Suprapubic skin (tissue), 4 donors: Measurements from ENCODE around the gene RWDD1. TPM values are rescaled to one million over a fixed set of nuclear protein-coding genes. Genes with fewer than 3 reads are reported as not detected.
"Not testable (repeated sequence)": the region's sequence is repeated elsewhere in the genome, so short reads cannot be mapped to it uniquely, and the experiment has no call there.

Experiments used
- DNase-seq, 2 donors: peaks; one replicate each; pipeline ENCODE4 v3.0.0-alpha.2; 2019; ENCODE audit warnings: low spot score in 2 of 2
- H3K27ac ChIP-seq: fragments of 200-600 bp; sonication (generic); one replicate; pipeline ENCODE4 v1.5.1; 2019
- H3K27me3 ChIP-seq: fragments of 200-600 bp; sonication (generic); one replicate; pipeline ENCODE4 v1.5.1; 2019
- H3K36me3 ChIP-seq: fragments of 200-600 bp; sonication (generic); one replicate; pipeline ENCODE4 v1.5.1; 2019
- H3K4me1 ChIP-seq: fragments of 200-600 bp; sonication (generic); one replicate; pipeline ENCODE4 v1.5.1; 2019
- H3K4me3 ChIP-seq: fragments of 200-600 bp; sonication (generic); one replicate; pipeline ENCODE4 v1.5.1; 2019; ENCODE audit warnings: mild to moderate bottlenecking
- H3K9me3 ChIP-seq: fragments of 200-600 bp; sonication (generic); one replicate; pipeline ENCODE4 v1.5.1; 2019
- EP300 ChIP-seq: sonication (generic); formaldehyde crosslinking; IDR thresholded peaks from one replicate; pipeline ENCODE4 v1.6.1; 2017; ENCODE audit warnings: antibody characterized with exemption
- POLR2A ChIP-seq, 2 donors: fragments of 450-650 bp; IDR thresholded peaks; one replicate each; pipeline ENCODE4 v1.6.1; 2017; ENCODE audit warnings: antibody characterized with exemption in 2 of 2, mild to moderate bottlenecking in 2 of 2, moderate library complexity in 2 of 2
- POLR2AphosphoS5 ChIP-seq, 3 donors: sonication (generic); formaldehyde crosslinking; IDR thresholded peaks; one replicate each; pipeline ENCODE4 v1.6.1; 2017; ENCODE audit warnings: antibody characterized with exemption in 3 of 3
- WGBS: methylation state at CpG from one replicate; pipeline ENCODE4 v1.1.5; 2018; 5-methylcytosine and 5-hydroxymethylcytosine counted together
- total RNA-seq, 4 donors: library from RNA; depleted of rRNA; stranded (reverse); fragments of >200 nt; gene quantifications; one replicate each; pipeline ENCODE4 v1.1.0, GENCODE V29; 2016
- TF ChIP-seq, protein P1 (sequence below), 2 donors: fragments of 200-600 bp in 1 of 2; fragments of 450-650 bp in 1 of 2; sonication (generic) in 1 of 2; IDR thresholded peaks; one replicate each; pipeline ENCODE4 v1.5.1; 2016 to 2019; ENCODE audit warnings: antibody characterized with exemption in 2 of 2, mild to moderate bottlenecking in 1 of 2, moderate library complexity in 1 of 2

RWDD1 gene
- total RNA-seq, 4 donors from 2014 or later: 24.6 to 38.1 (median 27.1) TPM

DNA sequence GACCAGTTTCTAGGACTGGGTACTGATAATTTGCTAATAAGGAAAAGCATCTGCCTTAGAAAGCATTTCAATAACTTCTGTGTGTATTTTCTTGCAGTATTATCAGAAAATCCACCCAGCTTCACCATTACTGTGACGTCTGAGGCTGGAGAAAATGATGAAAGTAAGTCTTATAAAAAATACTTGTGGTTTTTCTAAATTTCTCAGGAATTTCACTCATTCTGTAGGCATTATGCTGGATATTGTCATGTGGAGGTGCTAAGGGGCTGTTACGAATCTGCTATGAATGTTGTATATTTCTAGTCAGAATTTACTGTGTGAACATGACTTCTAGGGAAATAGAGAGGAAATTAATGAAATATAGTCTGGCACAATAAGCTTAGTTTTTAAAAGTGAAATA lies 8.9 kb downstream of the RWDD1 start:
- DNase-seq: no peak
- H3K36me3 ChIP-seq: peaks cover 25% of the 10 kb centered on the region
- no peak overlapping the region for H3K4me3 ChIP-seq
- WGBS: 84% methylated on average over 2 of the region's 2 CpGs
- TF ChIP-seq EP300 (no peak), POLR2A (IDR thresholded peaks at IDR 0.05) (no peak), POLR2AphosphoS5 (IDR thresholded peaks at IDR 0.05) (no peak)
- TF ChIP-seq, protein P1, sequence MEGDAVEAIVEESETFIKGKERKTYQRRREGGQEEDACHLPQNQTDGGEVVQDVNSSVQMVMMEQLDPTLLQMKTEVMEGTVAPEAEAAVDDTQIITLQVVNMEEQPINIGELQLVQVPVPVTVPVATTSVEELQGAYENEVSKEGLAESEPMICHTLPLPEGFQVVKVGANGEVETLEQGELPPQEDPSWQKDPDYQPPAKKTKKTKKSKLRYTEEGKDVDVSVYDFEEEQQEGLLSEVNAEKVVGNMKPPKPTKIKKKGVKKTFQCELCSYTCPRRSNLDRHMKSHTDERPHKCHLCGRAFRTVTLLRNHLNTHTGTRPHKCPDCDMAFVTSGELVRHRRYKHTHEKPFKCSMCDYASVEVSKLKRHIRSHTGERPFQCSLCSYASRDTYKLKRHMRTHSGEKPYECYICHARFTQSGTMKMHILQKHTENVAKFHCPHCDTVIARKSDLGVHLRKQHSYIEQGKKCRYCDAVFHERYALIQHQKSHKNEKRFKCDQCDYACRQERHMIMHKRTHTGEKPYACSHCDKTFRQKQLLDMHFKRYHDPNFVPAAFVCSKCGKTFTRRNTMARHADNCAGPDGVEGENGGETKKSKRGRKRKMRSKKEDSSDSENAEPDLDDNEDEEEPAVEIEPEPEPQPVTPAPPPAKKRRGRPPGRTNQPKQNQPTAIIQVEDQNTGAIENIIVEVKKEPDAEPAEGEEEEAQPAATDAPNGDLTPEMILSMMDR (IDR thresholded peaks at IDR 0.05): no peak
- H3K27me3 ChIP-seq: no peaks in the 10 kb centered on the region
- H3K9me3 ChIP-seq: no peaks in the 10 kb centered on the region
- no peaks in the 10 kb centered on the region for H3K4me1 ChIP-seq
- no peak overlapping the region for H3K27ac ChIP-seq

DNA sequence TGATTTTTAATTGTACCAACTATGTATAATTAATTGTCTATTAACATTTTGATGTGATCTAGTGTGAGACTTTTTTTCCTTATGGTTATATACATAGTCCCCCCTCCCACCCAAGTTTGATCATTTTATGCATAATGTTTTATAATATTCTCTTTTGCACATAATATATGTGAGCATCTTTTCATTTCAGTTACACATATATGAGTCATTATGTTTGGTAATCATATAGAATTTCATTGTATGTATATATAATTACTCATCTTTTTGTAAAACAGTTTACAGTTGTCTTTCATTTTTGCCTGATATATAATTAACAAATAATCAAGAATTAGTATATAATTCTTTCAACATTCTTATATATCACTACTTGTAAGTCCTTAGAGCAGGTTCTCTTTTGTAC lies 15.0 kb downstream of the RWDD1 start:
- Histone ChIP-seq H3K4me3 (no peak overlapping the region), H3K4me1 (no peaks in the 10 kb centered on the region), H3K27me3 (no peaks in the 10 kb centered on the region), H3K9me3 (no peaks in the 10 kb centered on the region), H3K36me3 (peaks cover 55% of the 10 kb centered on the region), H3K27ac (no peak overlapping the region)
- TF ChIP-seq EP300 (no peak), POLR2AphosphoS5 (IDR thresholded peaks at IDR 0.05) (no peak), POLR2A (IDR thresholded peaks at IDR 0.05) (no peak)
- TF ChIP-seq, protein P1 (IDR thresholded peaks at IDR 0.05): no peak
- DNase-seq: no peak

DNA sequence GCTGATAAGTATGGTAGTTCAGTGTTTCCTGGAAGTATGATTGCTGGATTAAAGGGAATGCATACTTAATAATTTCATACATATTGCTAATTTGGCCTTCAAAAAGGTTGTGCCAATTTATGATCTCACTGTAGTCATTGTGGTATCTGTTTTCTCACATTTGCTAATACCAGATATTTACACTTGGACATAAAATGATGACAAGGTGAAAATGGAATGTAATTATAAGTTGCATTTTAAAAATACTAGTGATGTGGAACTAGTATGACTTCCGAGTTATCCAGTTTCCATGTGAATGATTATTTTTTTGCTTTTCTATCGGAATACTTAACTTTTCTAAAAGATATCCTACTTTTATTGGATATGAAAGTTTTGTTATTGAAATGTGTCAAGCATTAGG lies 15.4 kb downstream of the RWDD1 start:
- Histone ChIP-seq H3K27ac (no peak overlapping the region), H3K9me3 (no peaks in the 10 kb centered on the region), H3K27me3 (no peaks in the 10 kb centered on the region), H3K4me3 (no peak overlapping the region), H3K4me1 (no peaks in the 10 kb centered on the region), H3K36me3 (peaks cover 60% of the 10 kb centered on the region)
- TF ChIP-seq, protein P1 (IDR thresholded peaks at IDR 0.05): no peak
- no peak for DNase-seq
- WGBS: 97% methylated on average over 2 of the region's 2 CpGs

DNA sequence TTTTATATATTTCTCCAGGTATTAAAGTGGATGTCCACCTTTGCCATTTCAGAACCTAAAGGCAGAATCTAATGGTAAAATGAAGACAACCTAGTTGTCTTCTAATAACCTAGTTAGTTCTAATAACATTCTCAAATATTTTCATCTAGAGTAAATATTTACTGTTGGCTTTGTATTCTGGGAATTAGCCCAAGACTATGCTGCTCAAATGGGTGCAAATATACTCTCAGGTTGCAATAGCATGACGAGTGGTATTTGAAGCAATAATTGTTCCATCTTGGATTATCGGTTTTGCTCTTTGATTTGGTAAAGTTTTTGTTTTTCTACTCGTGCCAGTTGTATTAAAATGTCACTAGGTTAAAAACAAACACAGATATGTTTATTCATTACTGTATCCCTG lies 23.9 kb downstream of the RWDD1 start:
- H3K27me3 ChIP-seq: no peaks in the 10 kb centered on the region
- DNase-seq: no peak
- 89% methylated on average over 3 of the region's 3 CpGs for WGBS
- H3K27ac ChIP-seq: no peak overlapping the region
- peaks cover 56% of the 10 kb centered on the region for H3K36me3 ChIP-seq
- H3K9me3 ChIP-seq: no peaks in the 10 kb centered on the region
- TF ChIP-seq POLR2AphosphoS5 (IDR thresholded peaks at IDR 0.05): no peak
- TF ChIP-seq EP300: no peak
- TF ChIP-seq POLR2A (IDR thresholded peaks at IDR 0.05): no peak
- TF ChIP-seq, protein P1 (IDR thresholded peaks at IDR 0.05): no peak
- H3K4me1 ChIP-seq: no peaks in the 10 kb centered on the region
- no peak overlapping the region for H3K4me3 ChIP-seq

DNA sequence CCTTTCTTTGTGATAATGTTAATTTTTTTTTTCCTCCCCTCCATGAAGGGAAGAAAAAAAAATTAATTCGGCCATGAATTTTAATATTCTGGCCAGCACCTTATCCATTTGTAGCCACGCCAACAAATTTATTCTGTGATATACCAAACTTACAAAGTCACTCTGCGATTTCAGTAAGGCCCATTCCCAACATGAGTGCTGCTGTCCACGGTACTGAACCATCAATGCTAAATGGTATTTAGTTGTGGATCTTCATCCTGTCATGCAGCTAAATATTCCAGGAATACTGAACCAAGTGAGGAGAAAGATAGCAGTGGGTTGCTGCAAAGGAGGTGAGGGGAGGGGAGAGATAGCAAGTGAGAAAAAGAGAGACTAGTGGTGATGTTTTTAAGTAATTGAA lies 25.5 kb downstream of the RWDD1 start:
- H3K36me3 ChIP-seq: peaks cover 44% of the 10 kb centered on the region
- H3K27ac ChIP-seq: no peak overlapping the region
- 81% methylated on average over 4 of the region's 4 CpGs for WGBS
- no peak for DNase-seq
- TF ChIP-seq POLR2AphosphoS5 (IDR thresholded peaks at IDR 0.05): no peak
- TF ChIP-seq POLR2A (IDR thresholded peaks at IDR 0.05): no peak
- TF ChIP-seq, protein P1 (IDR thresholded peaks at IDR 0.05): no peak
- no peak for TF ChIP-seq EP300
- no peak overlapping the region for H3K4me3 ChIP-seq
- H3K9me3 ChIP-seq: no peaks in the 10 kb centered on the region
- no peaks in the 10 kb centered on the region for H3K27me3 ChIP-seq
- H3K4me1 ChIP-seq: no peaks in the 10 kb centered on the region

DNA sequence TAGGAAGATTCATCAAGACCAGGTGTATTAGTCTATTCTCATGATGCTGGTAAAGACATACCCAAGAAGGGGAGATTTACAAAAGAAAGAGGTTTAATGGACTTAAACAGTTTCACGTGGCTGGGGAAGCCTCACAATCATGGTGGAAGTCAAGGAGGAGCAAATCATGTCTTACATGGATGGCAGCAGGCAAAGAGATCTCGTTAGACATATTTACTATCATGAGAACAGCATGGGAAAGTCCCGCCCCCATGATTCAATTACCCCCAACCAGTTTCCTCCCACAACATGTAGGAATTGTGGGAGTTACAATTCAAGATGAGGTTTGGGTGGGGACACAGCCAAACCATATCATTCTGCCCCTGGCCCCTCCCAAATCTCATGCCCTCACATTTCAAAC lies 32.6 kb downstream of the RWDD1 start:
- not testable (repeated sequence) for H3K27me3 ChIP-seq, H3K9me3 ChIP-seq, H3K4me3 ChIP-seq, H3K4me1 ChIP-seq, H3K27ac ChIP-seq, DNase-seq
- H3K36me3 ChIP-seq: peaks cover 14% of the 10 kb centered on the region
- WGBS: 89% methylated on average over 3 of the region's 3 CpGs

DNA sequence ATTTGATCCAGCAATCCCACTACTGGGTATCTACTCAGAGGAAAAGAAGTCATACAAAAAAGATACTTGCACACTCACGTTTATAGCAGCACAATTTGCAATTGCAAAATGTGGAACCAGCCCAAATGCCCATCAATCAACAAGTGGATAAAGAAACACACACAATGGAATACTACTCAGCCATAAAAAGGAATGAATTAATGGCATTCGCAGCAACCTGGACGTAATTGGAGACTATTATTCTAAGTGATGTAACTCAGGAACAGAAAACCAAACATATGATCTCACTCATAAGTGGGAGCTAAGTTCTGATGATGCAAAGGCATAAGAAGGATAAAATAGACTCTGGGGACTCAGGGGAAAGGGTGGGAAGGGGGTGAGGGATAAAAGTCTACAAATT lies 33.6 kb downstream of the RWDD1 start:
- H3K27me3 ChIP-seq, H3K4me3 ChIP-seq, H3K4me1 ChIP-seq, DNase-seq, H3K9me3 ChIP-seq, H3K27ac ChIP-seq: not testable (repeated sequence)
- H3K36me3 ChIP-seq: peaks cover 14% of the 10 kb centered on the region
- 93% methylated on average over 3 of the region's 3 CpGs for WGBS
